ENCODE measurements around the gene PTPRM.

PTPRM gene

DNA sequence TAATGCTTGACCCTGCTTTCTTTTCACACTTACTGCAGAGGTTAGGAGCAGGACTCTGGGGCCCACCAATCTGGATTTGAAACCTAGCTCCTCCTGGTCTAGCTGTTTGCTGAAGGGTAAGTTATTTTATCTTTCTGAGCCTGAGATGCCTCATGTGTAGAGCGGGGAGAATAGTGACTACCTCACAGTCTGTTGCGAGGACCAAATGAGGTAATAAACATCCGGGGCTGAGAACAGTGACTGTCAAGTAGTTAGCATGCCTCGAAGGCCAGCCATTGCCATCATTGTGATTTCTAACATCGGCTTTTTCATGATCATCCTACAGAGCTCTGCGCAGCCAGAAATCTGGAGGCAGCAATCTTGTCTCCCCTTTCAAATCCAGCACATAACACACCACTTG lies 32.9 kb downstream of the PTPRM start:
- no peak for DNase-seq (ENCODE audit: low read depth in 3 of 3)

DNA sequence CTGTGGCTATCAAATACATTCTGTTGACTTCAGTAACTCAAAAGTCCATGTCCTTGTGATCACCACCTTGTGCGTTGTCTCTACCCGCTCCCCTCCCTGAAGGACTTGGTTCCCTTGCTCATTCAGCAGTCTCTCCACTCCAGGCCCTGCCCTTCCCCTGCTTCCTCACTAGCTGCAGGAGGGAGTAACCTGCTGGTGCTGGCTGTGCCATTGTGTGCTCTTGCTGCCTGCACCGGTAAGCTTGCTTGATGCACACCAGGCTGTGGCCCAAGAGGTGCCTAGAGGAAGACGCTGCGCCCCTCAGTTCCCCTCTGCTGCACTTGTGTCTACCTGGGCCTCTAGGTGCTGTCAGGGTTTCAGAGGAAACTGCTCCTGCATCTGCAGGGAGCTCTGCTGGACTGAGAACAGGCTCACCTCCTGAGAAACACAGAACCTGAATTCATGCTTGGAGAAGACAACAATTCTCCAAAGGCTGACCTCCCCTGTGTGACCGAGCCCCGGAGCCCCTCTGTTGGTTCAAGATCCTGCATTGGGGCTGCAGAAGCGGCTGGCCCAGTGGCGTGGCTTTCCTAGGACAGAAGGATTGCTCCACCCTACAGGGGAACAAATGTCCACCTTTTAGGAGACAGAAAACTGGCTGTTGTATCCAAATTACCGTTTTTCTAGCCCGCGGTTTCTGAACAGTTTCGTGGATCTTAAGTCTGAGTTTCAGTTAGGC lies 33.6 kb downstream of the PTPRM start:
- no peak for DNase-seq (ENCODE audit: low read depth in 3 of 3)

- DNase-seq (ENCODE audit: low read depth in 3 of 3), result no peak
Observed at GRCh38 chr18:7601246-7601615, 34.1 kb downstream of the PTPRM start.

DNA sequence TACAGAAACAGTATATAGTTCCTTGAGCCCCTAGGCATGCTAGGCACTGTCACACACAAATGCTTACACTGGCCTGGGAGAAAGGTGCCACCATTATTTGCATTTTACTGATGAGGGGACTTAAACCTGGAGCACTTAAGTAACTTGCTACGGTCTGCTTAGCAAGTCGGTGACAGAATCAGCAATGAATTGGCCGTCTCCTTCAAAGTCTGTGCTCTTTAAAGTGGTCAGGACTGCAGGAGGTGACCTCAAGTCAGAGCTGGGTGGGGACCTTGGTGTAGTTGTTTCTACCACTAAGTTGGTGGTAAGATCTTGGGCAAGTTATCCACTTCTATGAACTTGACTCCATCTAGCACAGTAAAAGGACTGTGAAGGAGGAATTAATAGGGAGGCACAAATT lies 34.8 kb downstream of the PTPRM start:
- DNase-seq (ENCODE audit: low read depth in 3 of 3), result no peak

DNA sequence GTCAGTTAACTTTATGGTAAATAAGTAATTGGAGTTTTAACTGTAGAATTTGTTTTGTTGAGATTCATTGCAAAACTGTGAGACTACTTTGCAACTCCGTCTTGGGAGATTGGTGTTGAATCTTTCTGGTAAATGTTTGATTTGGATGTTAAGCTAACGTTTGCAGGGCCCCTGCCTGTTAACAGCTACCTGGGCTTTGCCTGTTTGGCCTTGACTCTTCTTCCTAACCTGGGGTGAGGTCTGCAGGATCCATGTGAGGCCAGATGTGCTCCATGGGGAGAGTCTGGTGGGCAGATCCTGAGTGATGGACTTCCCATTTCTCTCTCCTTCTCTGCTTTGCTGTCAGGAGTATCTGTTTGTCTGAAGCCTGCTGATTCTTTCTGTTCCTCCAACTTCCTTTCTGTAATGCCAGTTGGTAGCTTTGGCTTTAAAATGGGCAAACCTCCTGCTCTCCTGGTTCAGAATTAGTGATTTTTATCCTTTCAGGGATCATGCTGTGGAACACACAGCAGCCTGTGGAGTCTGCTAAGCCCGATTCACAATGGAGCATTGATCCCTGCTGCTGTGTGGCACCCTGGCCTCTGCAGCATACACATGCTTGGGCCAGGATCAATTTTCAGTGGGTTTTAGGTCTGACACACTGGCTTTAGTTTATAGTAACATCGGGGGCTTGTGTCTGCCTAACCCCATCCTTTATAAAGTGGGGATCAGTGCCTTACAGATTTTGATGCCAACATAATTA lies 36.3 kb downstream of the PTPRM start:
- DNase-seq (ENCODE audit: low read depth in 3 of 3), result no peak

- DNase-seq (ENCODE audit: low read depth in 3 of 3), result no peak
Observed at GRCh38 chr18:7604361-7604760, 37.2 kb downstream of the PTPRM start.

DNA sequence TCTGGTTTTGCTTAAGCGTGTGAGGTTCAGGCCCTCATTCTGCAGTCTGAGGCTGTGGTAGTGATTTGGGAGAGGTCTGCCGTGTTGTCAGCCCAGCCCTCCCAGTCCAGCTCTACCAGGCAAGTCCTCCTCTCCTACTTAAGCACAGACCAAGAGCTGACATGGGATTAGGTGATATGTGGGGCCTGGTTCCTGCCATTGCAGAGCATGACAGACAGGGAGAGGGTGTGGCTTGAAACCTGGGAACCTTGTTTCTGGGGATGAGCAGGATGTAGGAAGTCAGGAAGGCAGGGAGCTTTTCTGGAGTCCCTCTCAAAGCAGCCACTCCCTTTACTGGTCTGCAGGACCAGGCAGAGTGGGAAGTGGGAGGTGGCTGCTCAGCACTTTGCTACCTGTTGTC lies 38.6 kb downstream of the PTPRM start:
- no peak for DNase-seq (ENCODE audit: low read depth in 3 of 3)

- no peak for DNase-seq (ENCODE audit: low read depth in 3 of 3)
Observed at GRCh38 chr18:7607540-7608173, 40.5 kb downstream of the PTPRM start.

- DNase-seq (ENCODE audit: low read depth in 3 of 3), result no peak
Observed at GRCh38 chr18:7608174-7608550, 41.0 kb downstream of the PTPRM start.

- no peak for DNase-seq (ENCODE audit: low read depth in 3 of 3)
Observed at GRCh38 chr18:7608781-7609201, 41.7 kb downstream of the PTPRM start.

- DNase-seq (ENCODE audit: low read depth in 3 of 3), result no peak
Observed at GRCh38 chr18:7609617-7610016, 42.5 kb downstream of the PTPRM start.

DNA sequence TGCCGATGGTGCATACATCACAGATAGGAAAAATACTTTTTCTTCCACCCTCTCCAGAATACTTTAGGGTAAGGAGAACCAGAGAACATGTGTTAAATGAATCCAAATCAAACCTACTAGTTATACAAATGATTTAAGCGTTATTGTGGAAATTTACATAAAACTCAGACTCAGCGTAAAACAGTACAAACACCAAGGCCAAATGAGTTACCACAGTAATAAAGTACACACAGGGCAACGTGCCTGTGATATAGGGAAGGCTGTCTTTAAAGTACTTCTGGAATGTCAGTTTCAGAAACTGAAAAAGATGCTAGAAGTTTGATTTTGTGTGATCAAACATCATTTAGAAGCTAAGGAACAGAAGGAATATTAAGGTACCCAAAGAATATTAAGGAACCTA lies 46.9 kb downstream of the PTPRM start:
- DNase-seq (ENCODE audit: low read depth in 3 of 3), result no peak

GRCh38 chr18:7615840-7616239 lies 48.7 kb downstream of the PTPRM start:
- DNase-seq (ENCODE audit: low read depth in 3 of 3), result no peak

GRCh38 chr18:7616661-7617060 lies 49.5 kb downstream of the PTPRM start:
- DNase-seq (ENCODE audit: low read depth in 3 of 3), result no peak

DNA sequence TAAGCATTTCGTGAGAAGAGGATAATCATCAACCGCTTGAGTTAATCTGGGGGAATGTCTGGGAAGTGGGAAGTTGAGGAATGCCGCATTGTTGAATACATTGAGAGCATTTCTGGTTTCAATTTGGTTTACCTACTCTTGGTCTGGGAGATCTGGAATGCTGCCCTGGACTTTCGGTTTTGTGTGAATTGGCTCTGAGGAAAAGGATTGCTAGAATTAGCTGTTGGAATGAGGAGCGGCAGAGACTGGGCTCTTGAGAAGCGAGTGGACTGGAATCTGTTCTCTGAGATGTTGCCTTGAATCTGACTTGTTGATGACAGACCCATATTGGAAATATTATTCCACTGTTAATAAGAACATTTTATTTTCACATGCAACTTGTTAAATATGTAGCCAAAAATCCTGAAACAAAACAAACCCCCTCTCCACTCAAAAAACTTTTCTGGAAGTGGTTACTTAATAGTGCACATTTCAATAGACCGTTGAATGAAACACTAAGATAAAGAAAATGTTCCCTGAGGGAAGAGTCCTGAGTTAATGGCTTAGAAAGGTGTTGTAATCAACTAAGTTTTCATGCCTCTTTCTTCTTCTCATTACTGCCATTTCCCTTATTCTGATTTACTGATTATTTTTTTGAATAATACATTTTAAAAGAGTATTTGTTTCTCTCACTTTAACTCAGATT lies 50.8 kb downstream of the PTPRM start:
- no peak for DNase-seq (ENCODE audit: low read depth in 3 of 3)

DNA sequence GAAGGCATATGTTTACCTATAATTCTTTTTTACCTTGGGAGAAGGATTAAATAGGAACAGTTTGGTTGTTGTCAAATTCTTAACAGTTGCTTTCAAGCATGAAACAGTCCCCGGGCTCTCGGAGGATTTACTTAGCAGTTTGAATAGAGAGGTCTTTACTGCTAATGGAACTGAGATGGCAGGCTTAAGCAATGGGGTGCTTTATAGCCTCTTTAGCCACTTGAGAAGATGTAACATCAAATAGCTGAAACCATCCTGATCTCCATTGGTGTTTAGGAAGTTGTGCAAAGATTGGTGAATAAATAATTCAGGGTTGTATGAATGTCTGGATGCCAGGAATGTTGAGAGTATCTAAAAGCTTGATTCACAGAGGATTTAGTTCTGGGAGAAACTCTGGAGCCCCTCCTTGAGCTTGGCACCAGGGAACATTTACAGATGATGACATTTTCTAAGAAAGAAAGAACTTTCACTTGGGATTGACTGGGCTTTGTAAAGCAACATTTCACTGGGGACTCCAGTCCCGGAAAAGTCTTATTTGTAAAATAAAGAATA lies 51.9 kb downstream of the PTPRM start:
- no peak for DNase-seq (ENCODE audit: low read depth in 3 of 3)

- DNase-seq (ENCODE audit: low read depth in 3 of 3), result no peak
Observed at GRCh38 chr18:7619676-7620075, 52.6 kb downstream of the PTPRM start.

DNA sequence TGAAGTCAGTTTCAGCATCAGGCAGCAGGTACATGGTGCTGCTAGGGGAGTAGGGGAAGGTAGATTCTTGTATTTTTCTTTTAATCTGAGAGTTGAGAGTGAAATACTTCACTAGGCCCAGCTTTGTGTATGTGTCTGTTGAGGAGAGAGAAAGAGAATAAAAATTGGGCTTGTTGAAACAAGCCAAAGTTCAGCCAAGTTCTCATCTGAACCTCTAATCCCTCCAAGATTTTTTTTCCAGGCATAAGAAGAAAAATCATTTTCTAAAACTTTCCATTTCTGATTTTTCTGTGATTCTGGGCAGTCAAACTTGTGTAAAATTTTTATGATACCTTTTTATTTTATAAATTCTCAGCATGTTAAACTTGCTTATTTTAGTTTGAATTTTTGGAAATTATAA lies 55.6 kb downstream of the PTPRM start:
- DNase-seq (ENCODE audit: low read depth in 3 of 3), result no peak

- DNase-seq (ENCODE audit: low read depth in 3 of 3), result no peak
Observed at GRCh38 chr18:7623681-7624080, 56.6 kb downstream of the PTPRM start.

DNA sequence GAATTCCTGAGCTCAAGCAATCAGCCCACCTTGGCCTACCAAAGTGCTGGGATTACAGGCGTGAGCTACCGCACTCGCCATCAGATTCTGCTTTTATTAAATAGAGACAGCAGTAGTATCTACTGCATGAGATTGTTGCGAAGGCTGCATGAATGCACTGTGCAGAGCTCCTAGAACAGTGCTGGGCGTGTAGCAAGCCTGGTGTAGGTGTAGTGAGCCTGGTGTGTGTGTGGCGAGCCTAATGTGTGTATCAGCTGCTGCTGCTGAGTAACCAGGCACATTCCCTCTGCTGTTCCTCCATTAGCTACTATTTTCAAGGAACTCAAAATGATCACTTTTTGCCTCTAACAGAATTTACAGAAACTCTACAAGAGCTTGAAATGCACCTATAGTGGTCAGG lies 57.6 kb downstream of the PTPRM start:
- no peak for DNase-seq (ENCODE audit: low read depth in 3 of 3)

DNA sequence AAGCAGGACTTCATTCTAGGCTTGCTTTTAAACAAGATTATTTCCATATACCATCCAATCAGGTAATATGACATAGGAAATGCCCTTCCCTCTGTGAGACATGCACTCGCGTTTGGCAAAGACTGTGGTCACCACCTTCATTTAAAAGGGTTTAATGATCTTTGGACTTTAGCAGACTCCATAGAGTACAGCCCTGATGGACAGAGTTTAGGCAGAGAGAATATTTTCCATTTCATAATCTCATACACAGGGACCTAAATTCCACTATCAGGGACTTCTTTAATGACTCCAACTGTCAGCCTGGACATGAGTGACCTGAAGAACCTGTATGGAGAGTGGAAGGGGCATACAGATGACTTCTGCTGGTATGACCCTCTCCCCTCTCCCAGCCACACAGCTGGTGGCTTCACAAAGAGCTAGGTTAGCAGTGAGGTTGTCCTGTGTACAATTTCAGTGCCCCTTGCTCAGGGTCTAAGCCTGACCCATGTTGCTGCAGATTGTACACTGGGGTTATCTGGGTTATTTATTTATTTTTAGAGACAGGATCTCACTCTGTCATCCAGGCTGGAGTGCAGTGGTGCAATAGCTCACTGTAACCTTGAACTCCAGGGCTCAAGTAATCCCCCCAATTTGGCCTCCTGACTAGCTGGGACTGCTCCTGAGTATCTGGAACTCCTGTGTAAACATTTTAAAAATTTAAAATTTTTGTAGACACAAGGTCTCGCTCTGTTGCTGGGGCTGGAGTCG lies 59.2 kb downstream of the PTPRM start:
- no peak for DNase-seq (ENCODE audit: low read depth in 3 of 3)

Measured in stimulated activated CD4-positive, alpha-beta T cell treated with anti-CD3 and anti-CD28 coated beads, TNF-alpha, amount 100 ng/mL, for 4 hours (primary cell).